WERI-Rb-1 (cell line): Measurements from ENCODE around the gene ZNF778.
A peak's percentile ranks its signal among the peaks of the same experiment; 100 is the strongest.
"Not testable (repeated sequence)": the region's sequence is repeated elsewhere in the genome, so short reads cannot be mapped to it uniquely, and the experiment has no call there.

Experiments
- DNase-seq: peaks from one replicate; pipeline ENCODE4 v3.0.0-alpha.2; 2020
- H3K27ac ChIP-seq: fragments of 250-450 bp; sonication (Bioruptor Pico); 2 replicates; pipeline ENCODE4 v1.5.1; 2020; ENCODE audit warnings: mild to moderate bottlenecking, moderate library complexity
- H3K27me3 ChIP-seq: fragments of 250-450 bp; sonication (Bioruptor Pico); 2 replicates; pipeline ENCODE4 v1.5.1; 2021; ENCODE audit warnings: mild to moderate bottlenecking, low read depth, moderate library complexity; ENCODE audit not compliant: insufficient read depth, severe bottlenecking
- H3K36me3 ChIP-seq: fragments of 250-450 bp; sonication (Bioruptor Pico); 2 replicates; pipeline ENCODE4 v1.5.1; 2020; ENCODE audit warnings: mild to moderate bottlenecking, moderate library complexity
- H3K4me3 ChIP-seq: 2 replicates; pipeline ENCODE4 v1.5.1; 2011; ENCODE audit warnings: low read depth, mild to moderate bottlenecking, control low read depth, low read length
- H3K9me3 ChIP-seq: fragments of 250-450 bp; sonication (Bioruptor Pico); 2 replicates; pipeline ENCODE4 v1.5.1; 2021; ENCODE audit warnings: mild to moderate bottlenecking, moderate library complexity; ENCODE audit not compliant: severe bottlenecking
- TF ChIP-seq, protein P1 (sequence below): IDR thresholded peaks from 2 replicates; pipeline ENCODE4 v1.5.1; 2011; ENCODE audit warnings: low read depth, mild to moderate bottlenecking, control low read depth, inconsistent platforms, low read length

Gene ZNF778

GRCh38 chr16:89189358-89190025, 28.0 kb upstream of the ZNF778 start:
- Histone ChIP-seq H3K9me3 (no peaks in the 10 kb centered on the region), H3K36me3 (no peaks in the 10 kb centered on the region), H3K27me3 (no peaks in the 10 kb centered on the region), H3K27ac (no peak overlapping the region), H3K4me3 (no peak overlapping the region)
- DNase-seq = no peak
- TF ChIP-seq, protein P1, sequence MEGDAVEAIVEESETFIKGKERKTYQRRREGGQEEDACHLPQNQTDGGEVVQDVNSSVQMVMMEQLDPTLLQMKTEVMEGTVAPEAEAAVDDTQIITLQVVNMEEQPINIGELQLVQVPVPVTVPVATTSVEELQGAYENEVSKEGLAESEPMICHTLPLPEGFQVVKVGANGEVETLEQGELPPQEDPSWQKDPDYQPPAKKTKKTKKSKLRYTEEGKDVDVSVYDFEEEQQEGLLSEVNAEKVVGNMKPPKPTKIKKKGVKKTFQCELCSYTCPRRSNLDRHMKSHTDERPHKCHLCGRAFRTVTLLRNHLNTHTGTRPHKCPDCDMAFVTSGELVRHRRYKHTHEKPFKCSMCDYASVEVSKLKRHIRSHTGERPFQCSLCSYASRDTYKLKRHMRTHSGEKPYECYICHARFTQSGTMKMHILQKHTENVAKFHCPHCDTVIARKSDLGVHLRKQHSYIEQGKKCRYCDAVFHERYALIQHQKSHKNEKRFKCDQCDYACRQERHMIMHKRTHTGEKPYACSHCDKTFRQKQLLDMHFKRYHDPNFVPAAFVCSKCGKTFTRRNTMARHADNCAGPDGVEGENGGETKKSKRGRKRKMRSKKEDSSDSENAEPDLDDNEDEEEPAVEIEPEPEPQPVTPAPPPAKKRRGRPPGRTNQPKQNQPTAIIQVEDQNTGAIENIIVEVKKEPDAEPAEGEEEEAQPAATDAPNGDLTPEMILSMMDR = no peak

DNA sequence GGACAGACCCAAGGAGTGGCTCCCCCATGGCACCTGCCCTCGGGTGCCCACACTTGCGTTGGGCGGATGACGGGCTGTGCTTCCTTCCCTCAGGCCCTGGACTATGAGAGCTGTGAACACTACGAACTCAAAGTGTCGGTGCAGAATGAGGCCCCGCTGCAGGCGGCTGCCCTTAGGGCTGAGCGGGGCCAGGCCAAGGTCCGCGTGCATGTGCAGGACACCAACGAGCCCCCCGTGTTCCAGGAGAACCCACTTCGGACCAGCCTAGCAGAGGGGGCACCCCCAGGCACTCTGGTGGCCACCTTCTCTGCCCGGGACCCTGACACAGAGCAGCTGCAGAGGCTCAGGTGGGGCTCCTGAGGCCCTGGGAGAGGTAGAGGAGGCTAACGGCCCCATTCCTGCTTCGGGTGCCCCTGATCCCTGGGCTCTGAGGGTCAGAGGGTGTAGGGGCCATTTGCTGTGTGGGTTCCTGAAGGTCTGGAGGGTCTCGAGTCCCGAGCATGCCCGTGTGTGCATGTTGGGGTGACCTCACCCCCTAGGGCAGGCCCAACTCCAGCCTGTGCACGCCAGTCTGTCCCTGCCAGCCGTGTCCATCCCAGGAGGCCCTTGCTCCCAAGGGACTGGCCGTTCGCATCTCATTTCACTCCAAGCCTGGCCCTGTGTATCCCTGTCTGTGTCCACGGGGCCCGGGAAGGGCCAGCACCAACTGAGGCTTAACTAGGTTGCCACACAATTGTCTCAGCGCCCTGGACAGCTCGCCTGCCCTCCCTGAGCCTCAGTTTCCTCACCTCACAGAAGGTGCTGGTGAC, 27.1 kb upstream of the ZNF778 start:
- Histone ChIP-seq H3K36me3 (no peaks in the 10 kb centered on the region), H3K9me3 (no peaks in the 10 kb centered on the region), H3K4me3 (no peak overlapping the region), H3K27ac (no peak overlapping the region), H3K27me3 (no peaks in the 10 kb centered on the region)
- DNase-seq = no peak
- TF ChIP-seq, protein P1 = no peak

GRCh38 chr16:89191033-89191900, 26.2 kb upstream of the ZNF778 start:
- H3K4me3 ChIP-seq = no peak overlapping the region
- no peak for DNase-seq
- TF ChIP-seq, protein P1 = no peak
- no peaks in the 10 kb centered on the region for H3K9me3 ChIP-seq
- H3K36me3 ChIP-seq = no peaks in the 10 kb centered on the region
- no peak overlapping the region for H3K27ac ChIP-seq
- no peaks in the 10 kb centered on the region for H3K27me3 ChIP-seq

- TF ChIP-seq, protein P1 = no peak
- no peaks in the 10 kb centered on the region for H3K9me3 ChIP-seq
- DNase-seq = no peak
- H3K27me3 ChIP-seq = no peaks in the 10 kb centered on the region
- H3K36me3 ChIP-seq = no peaks in the 10 kb centered on the region
- no peak overlapping the region for H3K27ac ChIP-seq
- H3K4me3 ChIP-seq = no peak overlapping the region
These were observed 25.7 kb upstream of the ZNF778 start for GRCh38 chr16:89191901-89192185.

DNA sequence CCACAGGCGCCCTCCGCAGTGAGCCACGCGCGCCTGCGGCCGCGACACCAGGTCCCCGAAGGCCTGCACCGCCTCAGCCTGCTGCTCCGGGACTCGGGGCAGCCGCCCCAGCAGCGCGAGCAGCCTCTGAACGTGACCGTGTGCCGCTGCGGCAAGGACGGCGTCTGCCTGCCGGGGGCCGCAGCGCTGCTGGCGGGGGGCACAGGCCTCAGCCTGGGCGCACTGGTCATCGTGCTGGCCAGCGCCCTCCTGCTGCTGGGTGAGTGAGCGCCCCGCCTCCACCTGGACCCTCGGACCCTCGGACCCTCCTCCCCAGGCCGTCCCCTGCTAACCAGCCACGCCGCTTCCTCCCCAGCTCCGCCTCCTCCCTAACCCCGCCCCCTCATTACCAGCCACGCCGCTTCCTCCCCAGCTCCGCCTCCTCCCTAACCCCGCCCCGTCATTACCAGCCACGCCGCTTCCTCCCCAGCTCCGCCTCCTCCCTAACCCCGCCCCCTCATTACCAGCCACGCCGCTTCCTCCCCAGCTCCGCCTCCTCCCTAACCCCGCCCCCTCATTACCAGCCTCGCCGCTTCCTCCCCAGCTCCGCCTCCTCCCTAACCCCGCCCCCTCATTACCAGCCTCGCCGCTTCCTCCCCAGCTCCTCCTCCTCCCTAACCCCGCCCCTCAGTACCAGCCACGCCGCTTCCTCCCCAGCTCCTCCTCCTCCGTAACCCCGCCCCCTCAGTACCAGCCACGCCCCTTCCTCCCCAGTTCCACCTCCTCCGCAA, 25.1 kb upstream of the ZNF778 start:
- peak; percentile 50 for DNase-seq
- H3K36me3 ChIP-seq, H3K27me3 ChIP-seq, H3K9me3 ChIP-seq, H3K4me3 ChIP-seq, H3K27ac ChIP-seq: not testable (repeated sequence)
